Small intestine (tissue), 7 donors: Measurements from ENCODE around the gene SLC17A2. TPM values are rescaled to one million over a fixed set of nuclear protein-coding genes. Genes with fewer than 3 reads are reported as not detected.

Experiments
- DNase-seq, 2 donors: peaks; one replicate each; pipeline versions ENCODE4 v3.0.0 to v3.0.0-alpha.2; 2013
- FAIRE-seq: peaks from 2 replicates; lab custom pipeline; 2012; peaks lifted over from hg19 to GRCh38; lab: Jason Lieb, UNC
- H3K27ac ChIP-seq, 3 donors: one replicate each; pipeline ENCODE4 v1.5.1; 2013; ENCODE audit warnings: low read length in 2 of 3, mild to moderate bottlenecking in 2 of 3, control low read depth in 1 of 3, inconsistent platforms in 1 of 3, low read depth in 1 of 3, moderate library complexity in 1 of 3
- H3K27me3 ChIP-seq, 3 donors: one replicate each; pipeline ENCODE4 v1.6.1; 2013; ENCODE audit warnings: low read length in 3 of 3, inconsistent platforms in 1 of 3; ENCODE audit not compliant: control insufficient read depth in 3 of 3, insufficient read depth in 3 of 3
- H3K36me3 ChIP-seq, 3 donors: one replicate each; pipeline ENCODE4 v1.6.1; 2013; ENCODE audit warnings: low read length in 3 of 3, inconsistent platforms in 1 of 3, low read depth in 1 of 3, mild to moderate bottlenecking in 1 of 3, moderate library complexity in 1 of 3; ENCODE audit not compliant: control insufficient read depth in 3 of 3, insufficient read depth in 2 of 3
- H3K4me1 ChIP-seq, 3 donors: one replicate each; pipeline ENCODE4 v1.6.1; 2013; ENCODE audit warnings: low read length in 2 of 3, inconsistent platforms in 1 of 3, low read depth in 1 of 3, mild to moderate bottlenecking in 1 of 3, moderate library complexity in 1 of 3; ENCODE audit not compliant: control insufficient read depth in 3 of 3, insufficient read depth in 2 of 3
- H3K4me3 ChIP-seq, 3 donors: one replicate each; pipeline ENCODE4 v1.5.1; 2013; ENCODE audit warnings: low read length in 3 of 3, control low read depth in 1 of 3, inconsistent platforms in 1 of 3, low read depth in 1 of 3, mild to moderate bottlenecking in 1 of 3, moderate library complexity in 1 of 3
- H3K9me3 ChIP-seq, 2 donors: one replicate each; pipeline ENCODE4 v1.6.1; 2013; ENCODE audit warnings: low read depth in 1 of 2, low read length in 1 of 2; ENCODE audit not compliant: control insufficient read depth in 2 of 2, insufficient read depth in 1 of 2
- WGBS, 3 donors: extraction: QIAGEN DNeasy Blood & Tissue Kit; methylation state at CpG; one replicate each; pipeline ENCODE4 v1.1.7; 2013; 5-methylcytosine and 5-hydroxymethylcytosine counted together
- polyA plus RNA-seq, 4 donors: library from polyadenylated mRNA; stranded (reverse) in 3 of 4; unstranded in 1 of 4; fragments of 200-250 nt in 3 of 4; fragments of 120-200 nt in 1 of 4; gene quantifications; one replicate each; pipeline versions ENCODE4 v1.2.1 to v1.2.3, GENCODE V29; 2013
- donor health status: healthy with polysubstance abuse.
- donor health status: control.
- donor health status: control.
- donor health status: Bipolar disorder and iron deficiency.
- donor health status: healthy.

Gene SLC17A2
- polyA plus RNA-seq, 4 donors, result 0.04 TPM; not detected in 3

GRCh38 chr6:25922301-25922700 lies 8.2 kb downstream of the SLC17A2 start:
- Histone ChIP-seq H3K27me3 (peaks cover 0 to 3% (median 0%) of the 10 kb centered on the region in 3 donors), H3K4me3 (no peak overlapping the region), H3K27ac (no peak overlapping the region), H3K4me1 (no peaks in the 10 kb centered on the region), H3K9me3 (no peaks in the 10 kb centered on the region), H3K36me3 (no peaks in the 10 kb centered on the region)
- FAIRE-seq, result peak; percentile 53
- WGBS, 3 donors, result 67 to 74% (median 69%) methylated on average over 2 of the region's 2 CpGs
- DNase-seq, result no peak

GRCh38 chr6:25921525-25922203 lies 8.8 kb downstream of the SLC17A2 start:
- no peak overlapping the region for H3K4me3 ChIP-seq
- H3K27ac ChIP-seq, result no peak overlapping the region
- FAIRE-seq (peak; percentile 70), DNase-seq (no peak)
- no peaks in the 10 kb centered on the region for H3K9me3 ChIP-seq
- H3K27me3 ChIP-seq, result peaks cover 0 to 3% (median 0%) of the 10 kb centered on the region in 3 donors
- H3K36me3 ChIP-seq, result no peaks in the 10 kb centered on the region
- H3K4me1 ChIP-seq, result no peaks in the 10 kb centered on the region

DNA sequence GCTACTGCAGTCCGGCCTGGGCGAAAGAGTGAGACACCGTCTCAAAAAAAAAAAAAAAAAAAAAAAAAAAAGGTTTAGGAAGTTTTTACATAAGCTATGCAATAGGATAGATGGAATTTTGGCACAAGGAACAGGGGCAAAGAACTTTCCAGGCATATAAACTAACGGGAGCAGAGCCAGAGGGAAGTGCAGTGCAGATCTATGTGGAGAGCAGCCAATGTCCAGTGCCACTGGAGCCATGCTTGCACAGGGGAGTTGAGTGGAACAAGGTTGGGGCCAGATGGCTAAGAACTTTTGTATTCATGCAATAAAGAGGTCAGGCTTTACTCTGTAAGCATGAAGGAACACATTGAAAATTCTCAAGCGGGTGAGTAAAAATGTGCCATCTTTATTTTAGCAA lies 10.8 kb downstream of the SLC17A2 start:
- Histone ChIP-seq H3K36me3 (no peaks in the 10 kb centered on the region), H3K4me1 (no peaks in the 10 kb centered on the region), H3K4me3 (no peak overlapping the region), H3K27ac (no peak overlapping the region), H3K9me3 (no peaks in the 10 kb centered on the region), H3K27me3 (peaks cover 0 to 3% (median 0%) of the 10 kb centered on the region in 3 donors)
- FAIRE-seq (no peak), DNase-seq (no peak)
- WGBS, 3 donors, result 80 to 91% (median 89%) methylated on average over 4 to 5 of the region's 5 CpGs

GRCh38 chr6:25918083-25918683 lies 12.3 kb downstream of the SLC17A2 start:
- FAIRE-seq, result no peak
- H3K4me3 ChIP-seq, result no peak overlapping the region
- 71 to 77% (median 71%) methylated on average over 5 of the region's 5 CpGs for WGBS, 3 donors
- no peak overlapping the region for H3K27ac ChIP-seq
- H3K4me1 ChIP-seq, result no peaks in the 10 kb centered on the region
- H3K9me3 ChIP-seq, result no peaks in the 10 kb centered on the region
- no peak for DNase-seq
- H3K27me3 ChIP-seq, result peaks cover 0 to 3% (median 0%) of the 10 kb centered on the region in 3 donors
- no peaks in the 10 kb centered on the region for H3K36me3 ChIP-seq

DNA sequence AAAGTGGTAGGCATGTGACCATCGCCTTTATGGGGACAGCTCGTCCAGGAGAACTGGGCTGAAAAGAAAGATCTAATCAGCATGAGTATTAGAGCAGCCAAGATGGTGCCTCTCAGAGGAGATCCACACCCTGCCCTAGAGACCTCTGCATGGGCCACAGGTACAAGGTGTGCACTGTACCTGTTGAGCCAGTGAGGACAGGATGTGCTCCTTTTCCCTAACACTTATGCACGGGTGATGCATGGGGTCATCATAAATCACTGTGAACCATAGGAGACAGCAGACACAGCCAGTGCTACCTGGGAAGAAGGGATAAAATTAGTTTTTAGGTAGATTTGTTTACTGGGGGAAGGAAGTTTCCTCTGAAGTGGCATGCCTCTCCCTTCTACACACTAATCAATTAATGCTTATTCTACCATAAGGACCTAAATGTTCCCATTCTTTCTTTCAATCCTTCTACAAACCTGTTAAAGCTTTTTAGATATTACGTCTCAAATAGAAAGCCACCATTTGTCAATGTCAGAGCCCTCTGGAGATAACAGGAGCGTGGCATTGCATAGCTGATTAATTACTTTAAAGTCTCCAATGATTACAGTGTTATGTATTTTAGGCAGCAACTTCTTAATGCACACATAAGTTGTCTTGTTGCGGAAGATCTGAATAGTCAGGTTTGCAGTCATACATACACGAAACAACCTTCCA lies 13.6 kb downstream of the SLC17A2 start:
- 81 to 86% (median 84%) methylated on average over 7 of the region's 7 CpGs for WGBS, 3 donors
- Histone ChIP-seq H3K9me3 (no peaks in the 10 kb centered on the region), H3K27ac (no peak overlapping the region), H3K27me3 (no peaks in the 10 kb centered on the region), H3K4me3 (no peak overlapping the region), H3K36me3 (no peaks in the 10 kb centered on the region), H3K4me1 (no peaks in the 10 kb centered on the region)
- DNase-seq (no peak), FAIRE-seq (no peak)

DNA sequence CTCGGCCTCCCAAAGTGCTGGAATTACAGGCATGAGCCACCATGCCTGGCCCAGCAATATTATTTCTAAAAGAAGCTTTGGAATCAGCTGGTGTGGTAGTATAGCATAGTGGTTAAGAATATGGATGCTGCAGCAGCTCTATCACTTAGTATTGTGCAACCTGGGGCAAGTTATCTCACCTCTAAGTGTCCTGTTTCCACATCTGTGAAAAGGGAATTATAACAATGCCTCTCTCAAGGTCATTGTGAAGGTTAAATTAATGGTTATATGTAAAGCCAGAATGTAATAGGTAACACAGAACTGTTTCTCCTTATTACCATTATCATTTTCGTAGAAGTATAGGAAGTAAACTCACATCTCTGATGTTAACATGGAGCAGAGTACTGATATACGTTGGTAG lies 14.2 kb downstream of the SLC17A2 start:
- Histone ChIP-seq H3K4me3 (no peak overlapping the region), H3K27ac (no peak overlapping the region), H3K4me1 (no peaks in the 10 kb centered on the region), H3K36me3 (no peaks in the 10 kb centered on the region), H3K9me3 (no peaks in the 10 kb centered on the region), H3K27me3 (no peaks in the 10 kb centered on the region)
- DNase-seq (no peak), FAIRE-seq (no peak)
- WGBS, 3 donors, result 73 to 78% (median 73%) methylated on average over 3 of the region's 3 CpGs

GRCh38 chr6:25913741-25914140 lies 16.8 kb downstream of the SLC17A2 start:
- Histone ChIP-seq H3K4me3 (no peak overlapping the region), H3K36me3 (no peaks in the 10 kb centered on the region), H3K27ac (no peak overlapping the region), H3K9me3 (no peaks in the 10 kb centered on the region), H3K4me1 (no peaks in the 10 kb centered on the region), H3K27me3 (no peaks in the 10 kb centered on the region)
- DNase-seq (no peak), FAIRE-seq (no peak)
- WGBS, 3 donors, result 62 to 66% (median 66%) methylated on average over 3 of the region's 3 CpGs

DNA sequence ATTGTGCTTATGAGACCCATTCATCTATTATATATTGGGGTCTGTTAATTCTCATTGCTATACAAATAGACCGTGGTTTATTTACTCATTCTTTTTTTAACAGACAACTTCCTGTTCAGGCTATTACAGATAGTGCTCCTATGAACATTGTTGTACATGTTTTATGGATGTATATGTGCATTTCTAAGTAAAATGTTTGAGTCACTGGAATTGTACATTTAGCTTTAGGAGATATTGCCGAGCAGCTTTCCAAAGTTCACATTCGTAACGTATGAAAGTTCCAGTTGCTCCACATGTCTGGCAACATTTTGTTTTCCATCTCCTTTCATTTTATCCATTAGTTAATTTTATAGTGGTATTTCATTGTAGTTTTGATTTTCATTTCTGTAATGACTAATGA lies 19.1 kb downstream of the SLC17A2 start:
- FAIRE-seq, result no peak
- no peak overlapping the region for H3K4me3 ChIP-seq
- no peaks in the 10 kb centered on the region for H3K4me1 ChIP-seq
- H3K27ac ChIP-seq, result no peak overlapping the region
- DNase-seq, result no peak
- 36 to 55% (median 43%) methylated on average over 4 of the region's 4 CpGs for WGBS, 3 donors
- H3K9me3 ChIP-seq, result no peaks in the 10 kb centered on the region
- no peaks in the 10 kb centered on the region for H3K27me3 ChIP-seq
- no peaks in the 10 kb centered on the region for H3K36me3 ChIP-seq
